Cardiac muscle cell (in vitro differentiated cells and primary cell): ENCODE results near the gene FOXRED1. TPM values are rescaled to one million over a fixed set of nuclear protein-coding genes. Genes with fewer than 3 reads are reported as not detected.

ENCODE experiments used
- DNase-seq, 2 donors: peaks; one replicate each; pipeline versions ENCODE4 v3.0.0 to v3.0.0-alpha.2; 2010 to 2017; ENCODE audit warnings: low read depth in 1 of 2, low spot score in 1 of 2
- H3K27ac ChIP-seq: fragments of 200-600 bp; sonication (generic); 2 replicates; pipeline ENCODE4 v1.5.1; 2016
- H3K27me3 ChIP-seq: fragments of 200-600 bp; sonication (generic); 2 replicates; pipeline ENCODE4 v1.6.0; 2016; ENCODE audit warnings: control low read depth
- H3K36me3 ChIP-seq: fragments of 200-600 bp; sonication (generic); 2 replicates; pipeline ENCODE4 v1.5.1; 2016; ENCODE audit warnings: control low read depth
- H3K4me1 ChIP-seq: fragments of 200-600 bp; sonication (generic); 2 replicates; pipeline ENCODE4 v1.8.1; 2017; ENCODE audit warnings: low read depth, mild to moderate bottlenecking, mixed run types
- H3K4me3 ChIP-seq: fragments of 200-600 bp; sonication (generic); 2 replicates; pipeline ENCODE4 v1.5.1; 2016; ENCODE audit warnings: mild to moderate bottlenecking
- H3K9me3 ChIP-seq: fragments of 200-600 bp; sonication (generic); 2 replicates; pipeline ENCODE4 v1.5.1; 2017; ENCODE audit warnings: low read depth, mild to moderate bottlenecking, control low read depth
- CTCF ChIP-seq: IDR thresholded peaks from 2 replicates; pipeline ENCODE4 v1.5.1; 2012; ENCODE audit warnings: low read depth, mild to moderate bottlenecking, low read length
- polyA plus RNA-seq: library from polyadenylated mRNA; unstranded; fragments of >200 nt; fragmentation: Nextera tagmentation; extraction: Ambion mirVana; gene quantifications from 2 replicates; pipeline ENCODE4 v1.2.1, GENCODE V29; 2016
- total RNA-seq: library from RNA; depleted of rRNA; stranded (reverse); fragments of >200 nt; gene quantifications from 2 replicates; pipeline ENCODE4 v1.2.3, GENCODE V29; 2016

FOXRED1 gene
- total and polyA plus RNA-seq, 2 experiments from 2014 or later: 38.5 to 68.5 TPM

DNA sequence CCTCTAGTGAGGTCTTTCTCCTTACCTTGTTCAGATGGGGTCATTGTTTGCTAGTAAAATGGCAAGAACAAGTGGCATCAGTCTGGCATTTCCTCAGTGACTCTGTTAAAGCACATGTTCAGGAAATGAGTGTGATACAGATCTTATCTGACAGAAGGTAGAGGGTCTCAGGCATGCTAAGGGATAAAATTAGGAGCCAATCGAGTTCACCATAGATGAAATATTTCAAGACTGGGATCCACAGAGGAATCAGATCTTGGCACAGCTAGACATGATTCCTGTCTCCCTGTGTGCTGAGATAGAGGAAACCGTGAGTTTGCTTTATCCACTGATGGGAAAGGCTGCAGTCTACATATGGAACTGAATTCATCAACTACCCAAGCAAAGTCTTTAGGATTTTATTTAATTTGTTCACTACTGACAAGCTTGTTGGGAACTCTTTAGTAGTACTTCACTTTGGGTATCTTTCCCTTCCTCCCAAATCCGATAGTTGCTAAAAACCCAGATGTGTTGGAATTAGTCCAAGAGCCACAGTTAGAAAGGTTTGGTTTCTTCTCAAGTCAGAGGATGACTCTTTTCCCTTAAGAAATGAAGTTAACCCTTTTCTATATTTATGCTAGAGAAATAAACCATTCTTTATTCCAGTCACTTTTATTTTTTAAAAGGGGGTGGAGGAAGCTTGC is 39.0 kb upstream of the FOXRED1 start:
- DNase-seq: peak in 1 of 2 donors; percentile 51
- Histone ChIP-seq H3K9me3 (no peaks in the 10 kb centered on the region), H3K4me1 (no peaks in the 10 kb centered on the region), H3K4me3 (no peak overlapping the region), H3K27me3 (no peaks in the 10 kb centered on the region), H3K36me3 (peaks cover 4% of the 10 kb centered on the region), H3K27ac (peak overlapping the region; percentile 9)
- TF ChIP-seq CTCF: no peak

DNA sequence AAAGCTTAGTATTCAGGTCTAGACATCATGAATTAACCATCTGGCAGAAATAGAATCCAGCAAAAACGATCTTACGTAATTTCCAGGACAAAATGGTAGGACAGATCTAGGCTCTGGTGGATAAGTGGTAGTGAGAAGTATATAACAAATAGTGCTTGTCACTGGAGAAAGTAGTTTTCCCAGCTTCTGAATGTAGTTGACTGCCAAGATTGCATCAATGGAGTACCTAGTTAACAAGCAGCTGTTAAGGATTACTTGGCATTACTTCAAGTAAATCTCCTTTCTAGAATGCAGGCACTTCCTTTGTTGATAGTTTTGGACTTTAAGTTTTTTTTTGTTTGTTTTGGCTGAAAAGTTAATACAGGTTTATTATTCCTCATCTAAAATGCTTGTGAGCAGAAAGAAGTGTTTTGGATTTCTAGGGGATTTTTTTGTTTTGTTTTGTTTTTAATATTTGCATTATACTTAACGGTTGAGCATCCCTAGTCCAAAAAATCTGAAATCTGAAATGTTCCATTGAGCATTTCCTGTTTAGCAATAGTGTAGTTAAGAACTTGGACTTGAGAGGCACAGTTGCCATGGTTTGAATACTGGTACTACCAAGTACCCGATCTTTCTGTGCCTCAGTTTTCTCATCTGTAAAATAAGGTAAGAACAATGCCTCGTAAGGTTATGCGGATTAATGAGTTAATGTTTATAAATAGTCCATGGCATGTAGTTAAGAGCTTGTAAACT is 37.1 kb upstream of the FOXRED1 start:
- Histone ChIP-seq H3K27ac (no peak overlapping the region), H3K4me3 (no peak overlapping the region), H3K27me3 (no peaks in the 10 kb centered on the region), H3K36me3 (peaks cover 11% of the 10 kb centered on the region), H3K9me3 (no peaks in the 10 kb centered on the region), H3K4me1 (no peaks in the 10 kb centered on the region)
- DNase-seq: peak in 1 of 2 donors; percentile 87
- TF ChIP-seq CTCF: no peak

GRCh38 chr11:126232683-126233082 is 36.3 kb upstream of the FOXRED1 start:
- no peaks in the 10 kb centered on the region for H3K27me3 ChIP-seq
- no peak for TF ChIP-seq CTCF
- no peaks in the 10 kb centered on the region for H3K4me1 ChIP-seq
- no peak overlapping the region for H3K4me3 ChIP-seq
- DNase-seq: no peak
- no peak overlapping the region for H3K27ac ChIP-seq
- peaks cover 11% of the 10 kb centered on the region for H3K36me3 ChIP-seq
- no peaks in the 10 kb centered on the region for H3K9me3 ChIP-seq

- no peak for DNase-seq
- H3K4me3 ChIP-seq: no peak overlapping the region
- peaks cover 15% of the 10 kb centered on the region for H3K36me3 ChIP-seq
- H3K9me3 ChIP-seq: no peaks in the 10 kb centered on the region
- H3K27ac ChIP-seq: no peak overlapping the region
- no peak for TF ChIP-seq CTCF
- no peaks in the 10 kb centered on the region for H3K27me3 ChIP-seq
- no peaks in the 10 kb centered on the region for H3K4me1 ChIP-seq
Observed at GRCh38 chr11:126233391-126233790, 35.6 kb upstream of the FOXRED1 start.

- DNase-seq: peak in 1 of 2 donors; percentile 57
- no peak for TF ChIP-seq CTCF
- no peak overlapping the region for H3K27ac ChIP-seq
Observed at GRCh38 chr11:126246636-126247035, 22.3 kb upstream of the FOXRED1 start.

More at GRCh38 chr11:126246636-126247035, 22.3 kb upstream of the FOXRED1 start:
- H3K27me3 ChIP-seq: no peaks in the 10 kb centered on the region
- H3K4me1 ChIP-seq: no peaks in the 10 kb centered on the region
- H3K4me3 ChIP-seq: no peak overlapping the region
- H3K36me3 ChIP-seq: peaks cover 31% of the 10 kb centered on the region
- no peaks in the 10 kb centered on the region for H3K9me3 ChIP-seq
